ENCODE results near the gene CAPN2. TPM values are rescaled to one million over a fixed set of nuclear protein-coding genes. Genes with fewer than 3 reads are reported as not detected.
"Not testable (repeated sequence)": the region's sequence is repeated elsewhere in the genome, so short reads cannot be mapped to it uniquely, and the experiment has no call there.

CAPN2 gene
- total RNA-seq, 1 donor from 2014 or later: 391 TPM

GRCh38 chr1:223739366-223740037 lies 27.2 kb downstream of the CAPN2 start:
- no peak overlapping the region for H3K9ac ChIP-seq (ENCODE audit: low read length)
- peaks cover 66% of the 10 kb centered on the region for H4K20me1 ChIP-seq (ENCODE audit: insufficient read depth, low read length)
- no peak overlapping the region for H3K27ac ChIP-seq (ENCODE audit: low read depth, low read length)
- no peak overlapping the region for H3K4me2 ChIP-seq (ENCODE audit: low read length)
- no peak for FAIRE-seq
- Mint-ChIP-seq H3K36me3 (ENCODE audit: low read depth, unreplicated experiment) (peaks cover 30% of the 10 kb centered on the region), H3K4me3 (ENCODE audit: unreplicated experiment) (no peak overlapping the region), H3K27me3 (ENCODE audit: low read depth, unreplicated experiment) (no peaks in the 10 kb centered on the region), H3K4me1 (ENCODE audit: low read depth, unreplicated experiment) (peaks cover 33% of the 10 kb centered on the region), H3K9me3 (ENCODE audit: unreplicated experiment) (no peaks in the 10 kb centered on the region), H3K27ac (ENCODE audit: unreplicated experiment) (peak overlapping the region; percentile 47)
- DNase-seq (ENCODE audit: low read depth): no peak
- no peak overlapping the region for H3K4me3 ChIP-seq (ENCODE audit: insufficient read depth, low read depth, low read length)
- no peaks in the 10 kb centered on the region for H3K9me3 ChIP-seq (ENCODE audit: insufficient read depth, low read depth, low read length)
- no peaks in the 10 kb centered on the region for H3K27me3 ChIP-seq (ENCODE audit: insufficient read depth, low read length)
- H3K79me2 ChIP-seq (ENCODE audit: insufficient read depth, low read length): peaks cover 91% of the 10 kb centered on the region
- peaks cover 27% of the 10 kb centered on the region for H3K36me3 ChIP-seq (ENCODE audit: insufficient read depth, low read length)
- H2AFZ ChIP-seq (ENCODE audit: low read depth, low read length): no peak overlapping the region
- TF ChIP-seq CTCF (IDR thresholded peaks at IDR 0.05; ENCODE audit: insufficient read depth, low read depth, low read length) (no peak), EZH2 (IDR thresholded peaks at IDR 0.05; ENCODE audit: insufficient read depth, low read length) (no peak)
- H3K4me1 ChIP-seq (ENCODE audit: insufficient read depth, low read length): peaks cover 30% of the 10 kb centered on the region

DNA sequence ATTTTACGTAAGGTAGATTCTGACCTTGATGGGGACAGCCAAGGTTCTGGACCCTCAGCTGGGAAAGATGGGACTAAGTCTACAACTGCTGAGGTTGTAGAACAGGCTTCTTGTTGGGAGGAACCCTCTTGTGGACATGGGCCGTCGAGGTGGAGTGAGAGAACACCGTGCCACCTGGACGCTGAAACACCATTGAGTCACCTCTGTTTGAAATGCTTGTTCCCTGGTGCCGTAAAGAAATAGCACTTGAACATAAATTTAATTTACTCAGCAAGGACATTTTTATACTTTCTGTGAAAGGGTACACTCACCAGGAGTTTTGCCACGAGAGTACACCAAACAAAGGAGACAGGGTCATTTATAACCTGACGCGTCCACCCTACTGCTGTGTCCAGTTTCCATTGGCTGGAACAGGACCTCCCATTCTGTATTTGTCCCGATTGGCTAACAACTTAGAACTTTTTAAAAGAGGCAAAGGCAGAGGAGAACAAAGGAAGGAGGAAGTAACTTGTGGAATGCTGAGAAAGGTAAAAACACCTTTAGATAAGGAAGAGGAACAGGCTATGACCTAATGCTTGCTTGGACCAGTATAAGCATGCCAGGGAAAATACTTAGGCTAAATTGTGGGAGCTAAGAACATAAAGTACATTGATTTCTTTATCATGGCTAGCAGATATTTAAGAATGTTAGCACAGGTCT lies 27.8 kb downstream of the CAPN2 start:
- H3K4me3 ChIP-seq (ENCODE audit: insufficient read depth, low read depth, low read length); H3K9me3 ChIP-seq (ENCODE audit: insufficient read depth, low read depth, low read length); H3K27me3 ChIP-seq (ENCODE audit: insufficient read depth, low read length); H3K27ac Mint-ChIP-seq (ENCODE audit: unreplicated experiment); H3K27me3 Mint-ChIP-seq (ENCODE audit: low read depth, unreplicated experiment); H3K9me3 Mint-ChIP-seq (ENCODE audit: unreplicated experiment); FAIRE-seq; H3K4me2 ChIP-seq (ENCODE audit: low read length); DNase-seq (ENCODE audit: low read depth); H3K27ac ChIP-seq (ENCODE audit: low read depth, low read length); H2AFZ ChIP-seq (ENCODE audit: low read depth, low read length); H3K9ac ChIP-seq (ENCODE audit: low read length): not testable (repeated sequence)
- Histone ChIP-seq H3K79me2 (ENCODE audit: insufficient read depth, low read length) (peaks cover 86% of the 10 kb centered on the region), H3K36me3 (ENCODE audit: insufficient read depth, low read length) (peaks cover 22% of the 10 kb centered on the region), H4K20me1 (ENCODE audit: insufficient read depth, low read length) (peaks cover 70% of the 10 kb centered on the region), H3K4me1 (ENCODE audit: insufficient read depth, low read length) (peaks cover 32% of the 10 kb centered on the region)
- Mint-ChIP-seq H3K36me3 (ENCODE audit: low read depth, unreplicated experiment) (peaks cover 30% of the 10 kb centered on the region), H3K4me3 (ENCODE audit: unreplicated experiment) (peak overlapping the region; percentile 8), H3K4me1 (ENCODE audit: low read depth, unreplicated experiment) (peaks cover 33% of the 10 kb centered on the region)

GRCh38 chr1:223741861-223742260 lies 29.5 kb downstream of the CAPN2 start:
- Histone ChIP-seq H3K9ac (ENCODE audit: low read length) (no peak overlapping the region), H3K36me3 (ENCODE audit: insufficient read depth, low read length) (peaks cover 33% of the 10 kb centered on the region), H3K27ac (ENCODE audit: low read depth, low read length) (no peak overlapping the region), H3K79me2 (ENCODE audit: insufficient read depth, low read length) (peaks cover 81% of the 10 kb centered on the region), H3K4me1 (ENCODE audit: insufficient read depth, low read length) (peaks cover 42% of the 10 kb centered on the region), H4K20me1 (ENCODE audit: insufficient read depth, low read length) (peaks cover 70% of the 10 kb centered on the region), H3K4me2 (ENCODE audit: low read length) (no peak overlapping the region), H3K4me3 (ENCODE audit: insufficient read depth, low read depth, low read length) (no peak overlapping the region), H3K9me3 (ENCODE audit: insufficient read depth, low read depth, low read length) (no peaks in the 10 kb centered on the region), H3K27me3 (ENCODE audit: insufficient read depth, low read length) (no peaks in the 10 kb centered on the region), H2AFZ (ENCODE audit: low read depth, low read length) (no peak overlapping the region)
- no peaks in the 10 kb centered on the region for H3K27me3 Mint-ChIP-seq (ENCODE audit: low read depth, unreplicated experiment)
- TF ChIP-seq CTCF (IDR thresholded peaks at IDR 0.05; ENCODE audit: insufficient read depth, low read depth, low read length) (no peak), EZH2 (IDR thresholded peaks at IDR 0.05; ENCODE audit: insufficient read depth, low read length) (no peak)
- H3K9me3 Mint-ChIP-seq (ENCODE audit: unreplicated experiment): no peaks in the 10 kb centered on the region
- peaks cover 34% of the 10 kb centered on the region for H3K4me1 Mint-ChIP-seq (ENCODE audit: low read depth, unreplicated experiment)
- no peak for FAIRE-seq
- H3K4me3 Mint-ChIP-seq (ENCODE audit: unreplicated experiment): no peak overlapping the region
- peak overlapping the region; percentile 72 for H3K27ac Mint-ChIP-seq (ENCODE audit: unreplicated experiment)
- DNase-seq (ENCODE audit: low read depth): peak; percentile 79
- peaks cover 33% of the 10 kb centered on the region for H3K36me3 Mint-ChIP-seq (ENCODE audit: low read depth, unreplicated experiment)

Data from astrocyte (in vitro differentiated cells and primary cell).